ENCODE measurements around the gene NLRC5. TPM values are rescaled to one million over a fixed set of nuclear protein-coding genes. Genes with fewer than 3 reads are reported as not detected.

Gene NLRC5
- total RNA-seq, 4 donors from 2014 or later: 47.6 to 314 (median 80.8) TPM

DNA sequence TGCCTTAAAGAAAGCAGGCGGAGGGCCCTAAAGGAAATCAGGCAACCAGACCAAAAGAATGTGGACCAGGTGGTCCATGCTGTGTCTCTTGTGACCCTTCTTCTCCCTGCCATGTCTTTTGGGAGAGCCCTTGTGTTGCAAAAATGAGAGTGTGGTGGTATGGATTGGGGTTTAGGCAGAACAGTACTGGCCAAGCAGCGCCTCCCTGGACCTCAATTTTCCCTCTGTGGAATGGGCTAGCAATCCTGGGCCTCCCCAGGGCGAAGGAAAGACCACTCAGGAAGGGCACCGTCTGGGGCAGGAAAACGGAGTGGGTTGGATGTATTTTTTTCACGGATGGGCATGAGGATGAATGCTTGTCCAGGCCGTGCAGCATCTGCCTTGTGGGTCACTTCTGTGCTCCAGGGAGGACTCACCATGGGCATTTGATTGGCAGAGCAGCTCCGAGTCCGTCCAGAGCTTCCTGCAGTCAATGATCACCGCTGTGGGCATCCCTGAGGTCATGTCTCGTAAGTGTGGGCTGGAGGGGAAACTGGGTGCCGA is 7.6 kb upstream of the NLRC5 start:
- Histone ChIP-seq H3K4me1 (peaks cover 0 to 26% (median 2%) of the 10 kb centered on the region in 4 donors), H3K4me3 (no peak overlapping the region), H3K36me3 (no peaks in the 10 kb centered on the region), H3K9me3 (no peaks in the 10 kb centered on the region), H3K27ac (no peak overlapping the region), H3K27me3 (no peaks in the 10 kb centered on the region)
- TF ChIP-seq, protein P1, sequence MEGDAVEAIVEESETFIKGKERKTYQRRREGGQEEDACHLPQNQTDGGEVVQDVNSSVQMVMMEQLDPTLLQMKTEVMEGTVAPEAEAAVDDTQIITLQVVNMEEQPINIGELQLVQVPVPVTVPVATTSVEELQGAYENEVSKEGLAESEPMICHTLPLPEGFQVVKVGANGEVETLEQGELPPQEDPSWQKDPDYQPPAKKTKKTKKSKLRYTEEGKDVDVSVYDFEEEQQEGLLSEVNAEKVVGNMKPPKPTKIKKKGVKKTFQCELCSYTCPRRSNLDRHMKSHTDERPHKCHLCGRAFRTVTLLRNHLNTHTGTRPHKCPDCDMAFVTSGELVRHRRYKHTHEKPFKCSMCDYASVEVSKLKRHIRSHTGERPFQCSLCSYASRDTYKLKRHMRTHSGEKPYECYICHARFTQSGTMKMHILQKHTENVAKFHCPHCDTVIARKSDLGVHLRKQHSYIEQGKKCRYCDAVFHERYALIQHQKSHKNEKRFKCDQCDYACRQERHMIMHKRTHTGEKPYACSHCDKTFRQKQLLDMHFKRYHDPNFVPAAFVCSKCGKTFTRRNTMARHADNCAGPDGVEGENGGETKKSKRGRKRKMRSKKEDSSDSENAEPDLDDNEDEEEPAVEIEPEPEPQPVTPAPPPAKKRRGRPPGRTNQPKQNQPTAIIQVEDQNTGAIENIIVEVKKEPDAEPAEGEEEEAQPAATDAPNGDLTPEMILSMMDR (IDR thresholded peaks at IDR 0.05): no peak
- TF ChIP-seq POLR2A (IDR thresholded peaks at IDR 0.05): no peak
- no peak for DNase-seq

DNA sequence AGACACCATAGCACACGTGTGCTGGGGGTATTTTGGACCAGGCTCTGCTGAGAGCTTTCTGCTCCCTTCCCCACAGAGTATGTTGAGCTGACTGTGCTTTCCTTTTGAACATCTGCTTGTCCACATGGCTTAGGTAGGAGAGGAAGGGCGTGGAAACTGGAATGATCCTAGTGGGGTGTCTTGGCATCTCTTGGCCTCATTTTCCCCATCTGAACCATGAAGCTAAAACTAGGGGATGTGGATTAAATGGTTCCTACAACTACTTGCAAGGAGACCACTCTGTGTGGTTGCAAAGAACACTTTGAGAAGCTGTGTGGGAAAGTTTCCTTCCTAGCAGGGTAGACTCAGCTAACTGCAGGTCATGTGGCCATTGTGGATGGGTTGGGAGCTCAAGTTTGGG is 6.7 kb upstream of the NLRC5 start:
- Histone ChIP-seq H3K4me1 (peaks cover 0 to 26% (median 2%) of the 10 kb centered on the region in 4 donors), H3K36me3 (no peaks in the 10 kb centered on the region), H3K27me3 (no peaks in the 10 kb centered on the region), H3K4me3 (no peak overlapping the region), H3K9me3 (no peaks in the 10 kb centered on the region), H3K27ac (no peak overlapping the region)
- TF ChIP-seq, protein P1 (IDR thresholded peaks at IDR 0.05): no peak
- TF ChIP-seq POLR2A (IDR thresholded peaks at IDR 0.05): no peak
- no peak for DNase-seq

DNA sequence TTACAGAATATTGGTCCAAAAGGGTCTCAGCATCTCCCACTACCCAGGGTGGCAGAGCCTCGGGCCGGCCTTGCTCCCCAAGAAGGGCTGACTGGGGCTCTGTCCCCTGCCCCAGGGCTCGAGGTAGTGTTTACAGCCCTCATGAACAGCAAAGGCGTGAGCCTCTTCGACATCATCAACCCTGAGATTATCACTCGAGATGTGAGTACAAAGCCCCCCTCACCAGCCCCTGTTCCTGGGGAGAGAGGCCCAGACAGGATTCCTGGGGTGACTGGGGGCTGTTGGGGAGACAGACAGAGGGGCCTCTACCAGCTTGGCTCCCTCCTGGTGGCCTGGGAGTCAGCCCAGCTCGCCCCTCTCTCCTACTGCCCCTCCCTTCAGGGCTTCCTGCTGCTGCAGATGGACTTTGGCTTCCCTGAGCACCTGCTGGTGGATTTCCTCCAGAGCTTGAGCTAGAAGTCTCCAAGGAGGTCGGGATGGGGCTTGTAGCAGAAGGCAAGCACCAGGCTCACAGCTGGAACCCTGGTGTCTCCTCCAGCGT is 6.1 kb upstream of the NLRC5 start:
- TF ChIP-seq, protein P1 (IDR thresholded peaks at IDR 0.05): peak in 3 of 6 experiments; percentile 32 to 42 (median 39)
- TF ChIP-seq POLR2A (IDR thresholded peaks at IDR 0.05): peak in 1 of 2 donors; percentile 32
- no peaks in the 10 kb centered on the region for H3K27me3 ChIP-seq
- no peaks in the 10 kb centered on the region for H3K36me3 ChIP-seq
- peak overlapping the region in 2 of 4 donors; percentile 8 to 58 for H3K27ac ChIP-seq
- no peak overlapping the region for H3K4me3 ChIP-seq
- peaks cover 0 to 32% (median 5%) of the 10 kb centered on the region in 4 donors for H3K4me1 ChIP-seq
- DNase-seq: peak in 2 of 3 donors; percentile 75 to 76
- H3K9me3 ChIP-seq: no peaks in the 10 kb centered on the region

DNA sequence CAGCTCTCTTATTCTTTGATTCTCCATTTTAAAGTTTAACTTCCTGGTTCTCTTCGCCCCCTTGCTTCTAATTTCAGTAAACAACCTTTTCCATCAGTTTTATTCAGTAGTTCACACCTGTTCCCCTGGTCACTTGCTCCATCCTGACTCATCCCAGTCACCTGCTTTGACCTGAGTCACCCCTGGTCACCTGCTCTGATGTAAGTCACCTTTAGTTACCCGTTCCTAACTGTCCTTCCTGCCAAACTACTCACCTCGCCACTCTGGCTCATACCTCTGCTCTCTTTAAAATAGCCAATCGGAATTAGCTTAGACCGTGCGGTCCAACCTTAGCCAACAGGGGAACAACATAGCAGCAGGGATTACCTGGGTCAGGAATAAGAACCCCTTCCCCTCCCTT is 4.7 kb upstream of the NLRC5 start:
- TF ChIP-seq POLR2A (IDR thresholded peaks at IDR 0.05): no peak
- TF ChIP-seq, protein P1 (IDR thresholded peaks at IDR 0.05): no peak
- no peaks in the 10 kb centered on the region for H3K36me3 ChIP-seq
- peak in 1 of 3 donors; percentile 80 for DNase-seq
- H3K27ac ChIP-seq: peak overlapping the region in 2 of 4 donors; percentile 22 to 68
- no peaks in the 10 kb centered on the region for H3K27me3 ChIP-seq
- H3K9me3 ChIP-seq: no peaks in the 10 kb centered on the region
- peaks cover 0 to 41% (median 8%) of the 10 kb centered on the region in 4 donors for H3K4me1 ChIP-seq
- H3K4me3 ChIP-seq: no peak overlapping the region

DNA sequence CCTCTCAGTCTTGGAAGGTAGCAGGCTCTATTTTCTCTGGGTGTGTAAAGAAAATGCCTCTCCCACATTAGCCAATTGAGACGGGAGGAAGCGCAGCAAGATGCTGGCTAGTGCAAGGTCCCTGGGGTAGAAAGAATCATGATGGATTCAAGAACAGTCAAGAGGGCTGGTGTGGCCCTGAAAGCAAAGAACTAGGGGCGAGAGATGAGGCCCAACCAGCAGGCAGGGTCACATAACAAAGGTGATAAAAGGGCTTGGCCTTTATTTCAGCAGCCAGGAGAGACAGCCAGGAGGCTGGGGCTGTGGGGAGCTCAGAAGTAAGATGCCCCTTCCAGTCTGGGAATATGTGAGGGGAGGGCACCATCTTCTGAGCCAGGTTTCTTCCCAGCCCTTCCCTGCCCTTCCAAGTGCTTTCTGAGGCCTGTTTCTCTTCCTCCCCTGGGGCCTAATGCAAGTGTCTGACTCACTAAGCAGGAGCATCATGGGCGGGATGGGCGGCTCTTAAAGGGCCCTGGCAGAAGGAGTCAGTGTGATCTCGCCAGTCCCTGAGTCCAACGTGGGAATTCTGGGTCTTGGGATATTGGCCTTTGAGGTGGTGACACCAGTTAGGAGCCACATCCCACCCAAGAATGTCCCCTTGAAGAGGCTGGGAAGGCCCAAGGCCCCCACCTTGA is 3.9 kb upstream of the NLRC5 start:
- Histone ChIP-seq H3K27ac (peak overlapping the region; percentile 22 to 68 (median 35)), H3K27me3 (no peaks in the 10 kb centered on the region), H3K9me3 (no peaks in the 10 kb centered on the region), H3K36me3 (no peaks in the 10 kb centered on the region), H3K4me1 (peaks cover 0 to 47% (median 8%) of the 10 kb centered on the region in 4 donors), H3K4me3 (no peak overlapping the region)
- peak in 2 of 3 donors; percentile 71 to 87 for DNase-seq
- no peak for TF ChIP-seq POLR2A (IDR thresholded peaks at IDR 0.05)
- TF ChIP-seq, protein P1 (IDR thresholded peaks at IDR 0.05): no peak

Measured in Peyer's patch (tissue), 4 donors.